ENCODE results near the gene EPX.

GRCh38 chr17:58236394-58236793, 43.9 kb downstream of the EPX start:
- no peak for TF ChIP-seq POLR2A (IDR thresholded peaks at IDR 0.05)
- TF ChIP-seq CTCF (IDR thresholded peaks at IDR 0.05) = no peak
- no peak for TF ChIP-seq POLR2AphosphoS5 (IDR thresholded peaks at IDR 0.05)
- no peak for TF ChIP-seq EP300 (IDR thresholded peaks at IDR 0.05)

All from gastroesophageal sphincter (tissue), 3 donors.